Neural cell (in vitro differentiated cells): ENCODE measurements around the gene PSMA7. TPM values are rescaled to one million over a fixed set of nuclear protein-coding genes. Genes with fewer than 3 reads are reported as not detected.
A peak's percentile ranks its signal among the peaks of the same experiment; 100 is the strongest.

Source experiments
- H2AFZ ChIP-seq: fragments of 200-600, 300-800 bp; sonication (generic), shearing (Covaris generic); 2 replicates; pipeline ENCODE4 v1.6.0; 2014; ENCODE audit warnings: low read depth, mild to moderate bottlenecking, antibody characterized with exemption, low read length, moderate library complexity
- H3F3A ChIP-seq: fragments of 200-600 bp; shearing (Covaris generic); 2 replicates; pipeline ENCODE4 v1.6.1; 2016; ENCODE audit warnings: mild to moderate bottlenecking, moderate library complexity, mixed read lengths, antibody characterized with exemption, low read length; ENCODE audit not compliant: insufficient read depth, poor library complexity, severe bottlenecking
- H3K27ac ChIP-seq: fragments of 200-600, 300-800 bp; sonication (generic), shearing (Covaris generic); 2 replicates; pipeline ENCODE4 v1.5.1; 2014; ENCODE audit warnings: mild to moderate bottlenecking, low read length, moderate library complexity
- H3K27me3 ChIP-seq: fragments of 300-800, 200-600 bp; sonication (generic), shearing (Covaris generic); 2 replicates; pipeline ENCODE4 v1.6.0; 2014; ENCODE audit warnings: mild to moderate bottlenecking, low read depth, low read length, moderate library complexity; ENCODE audit not compliant: insufficient read depth
- H3K36me3 ChIP-seq: fragments of 300-800, 200-600 bp; sonication (generic), shearing (Covaris generic); 2 replicates; pipeline ENCODE4 v1.5.1; 2014; ENCODE audit warnings: mild to moderate bottlenecking, antibody characterized with exemption, low read length, moderate library complexity; ENCODE audit not compliant: insufficient read depth
- H3K4me2 ChIP-seq: fragments of 300-800, 200-600 bp; sonication (generic), shearing (Covaris generic); 2 replicates; pipeline ENCODE4 v1.6.0; 2014; ENCODE audit warnings: mild to moderate bottlenecking, low read length
- H3K4me3 ChIP-seq: fragments of 300-800, 200-600 bp; sonication (generic), shearing (Covaris generic); 2 replicates; pipeline ENCODE4 v1.5.1; 2014; ENCODE audit warnings: mild to moderate bottlenecking, low read length, moderate library complexity
- H3K79me2 ChIP-seq: fragments of 200-600 bp; shearing (Covaris generic); replicated peaks from 2 replicates; pipeline ENCODE4 v1.6.0; 2014; ENCODE audit warnings: mild to moderate bottlenecking, low read length, moderate library complexity; ENCODE audit not compliant: insufficient read depth
- H3K9ac ChIP-seq: fragments of 300-800, 200-600 bp; sonication (generic), shearing (Covaris generic); 2 replicates; pipeline ENCODE4 v1.6.1; 2016; ENCODE audit warnings: mild to moderate bottlenecking, low read length, mixed read lengths
- H3K9me2 ChIP-seq: fragments of 200-600 bp; shearing (Covaris generic); 2 replicates; pipeline ENCODE4 v1.6.1; 2016; ENCODE audit warnings: mild to moderate bottlenecking, low read length, mixed read lengths; ENCODE audit not compliant: insufficient read depth
- H3K9me3 ChIP-seq: fragments of 200-600, 300-800 bp; sonication (generic), shearing (Covaris generic); 2 replicates; pipeline ENCODE4 v1.6.1; 2016; ENCODE audit warnings: mild to moderate bottlenecking, mixed run types, low read length, moderate library complexity, mixed read lengths
- H4K20me1 ChIP-seq: fragments of 200-600 bp; shearing (Covaris generic); 2 replicates; pipeline ENCODE4 v1.6.1; 2016; ENCODE audit warnings: mild to moderate bottlenecking, mixed run types; ENCODE audit not compliant: insufficient read depth
- EP300 ChIP-seq: fragments of 450-650 bp; conservative IDR thresholded peaks from 2 replicates; pipeline ENCODE4 v1.6.1; 2014; ENCODE audit warnings: antibody characterized with exemption, mild to moderate bottlenecking, moderate library complexity; ENCODE audit not compliant: poor library complexity, severe bottlenecking
- EZH2 ChIP-seq: fragments of 200-600, 300-800 bp; shearing (Covaris generic), sonication (generic); IDR thresholded peaks from 2 replicates; pipeline ENCODE4 v1.6.1; 2014; ENCODE audit warnings: antibody characterized with exemption, low read length, borderline replicate concordance, mild to moderate bottlenecking; ENCODE audit not compliant: insufficient read depth, poor library complexity, severe bottlenecking
- MXI1 ChIP-seq: fragments of 450-650 bp; conservative IDR thresholded peaks from 2 replicates; pipeline ENCODE4 v1.6.1; 2014; ENCODE audit warnings: antibody characterized with exemption, mild to moderate bottlenecking; ENCODE audit not compliant: poor library complexity, severe bottlenecking
- POLR2AphosphoS5 ChIP-seq: IDR thresholded peaks from 2 replicates; pipeline ENCODE4 v1.6.1; 2012
- RAD21 ChIP-seq: fragments of 450-650 bp; conservative IDR thresholded peaks from 2 replicates; pipeline ENCODE4 v1.6.1; 2014; ENCODE audit warnings: antibody characterized with exemption, mild to moderate bottlenecking, moderate library complexity
- SMC3 ChIP-seq: fragments of 450-650 bp; conservative IDR thresholded peaks from 2 replicates; pipeline ENCODE4 v1.6.1; 2014; ENCODE audit warnings: antibody characterized with exemption, mild to moderate bottlenecking, moderate library complexity; ENCODE audit not compliant: poor library complexity
- polyA plus RNA-seq: library from polyadenylated mRNA; depleted of rRNA; stranded (reverse); fragments of >200 nt; gene quantifications from 2 replicates; pipeline ENCODE4 v1.2.3, GENCODE V29; 2014
- TF ChIP-seq, protein P1 (sequence below): IDR thresholded peaks from 2 replicates; pipeline ENCODE4 v1.6.1; 2012; ENCODE audit warnings: borderline replicate concordance
- TF ChIP-seq, protein P2 (sequence below): fragments of 450-650 bp; IDR thresholded peaks from 2 replicates; pipeline ENCODE4 v1.5.1; 2014; ENCODE audit warnings: antibody characterized with exemption, mild to moderate bottlenecking, moderate library complexity; ENCODE audit not compliant: poor library complexity, severe bottlenecking

The PSMA7 gene
- polyA plus RNA-seq, 1 donor from 2014 or later: 874 TPM

DNA sequence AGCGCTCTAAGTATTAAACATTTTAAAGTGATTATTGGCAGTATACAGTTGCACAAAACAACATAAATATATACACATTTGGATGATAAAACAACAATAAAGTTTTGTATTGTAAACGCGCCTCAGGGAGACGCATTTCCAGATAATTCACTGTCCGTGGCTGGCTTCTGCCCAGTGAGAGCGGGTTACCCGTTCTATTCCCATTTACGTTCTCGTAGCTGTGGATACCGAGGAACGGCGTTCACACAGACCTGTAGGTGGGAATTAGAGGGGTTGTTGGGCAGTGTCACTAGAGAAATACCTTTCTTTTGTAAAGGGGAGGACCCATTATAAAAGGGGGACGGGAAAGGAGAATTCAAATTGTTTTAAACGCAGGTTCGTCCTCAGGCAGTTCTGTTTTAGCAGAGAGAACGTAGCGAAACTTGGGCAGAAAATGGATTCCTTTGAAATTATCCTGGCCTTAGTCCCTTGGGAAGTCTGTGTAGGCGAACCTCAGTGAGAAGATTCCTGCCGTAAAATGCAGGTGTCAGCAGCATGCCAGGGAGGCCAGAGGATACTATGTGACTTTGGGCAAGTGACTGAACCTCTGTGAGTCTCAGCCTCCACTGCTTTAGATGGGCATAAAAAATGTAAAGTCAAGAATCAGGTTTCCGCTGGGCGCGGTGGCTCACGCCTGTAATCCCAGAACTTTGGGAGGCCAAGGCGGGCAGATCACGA is 40.4 kb upstream of the PSMA7 start:
- TF ChIP-seq EP300: no peak
- no peak for TF ChIP-seq SMC3
- Histone ChIP-seq H3K4me2 (peak overlapping the region; percentile 92), H3F3A (peaks cover 5% of the 10 kb centered on the region), H3K4me3 (peak overlapping the region; percentile 93), H3K79me2 (peaks cover 18% of the 10 kb centered on the region), H3K9ac (peak overlapping the region; percentile 88), H4K20me1 (no peaks in the 10 kb centered on the region), H3K36me3 (no peaks in the 10 kb centered on the region), H3K27ac (peak overlapping the region; percentile 73), H3K9me2 (no peaks in the 10 kb centered on the region), H2AFZ (peak overlapping the region; percentile 73), H3K27me3 (no peaks in the 10 kb centered on the region), H3K9me3 (no peaks in the 10 kb centered on the region)

DNA sequence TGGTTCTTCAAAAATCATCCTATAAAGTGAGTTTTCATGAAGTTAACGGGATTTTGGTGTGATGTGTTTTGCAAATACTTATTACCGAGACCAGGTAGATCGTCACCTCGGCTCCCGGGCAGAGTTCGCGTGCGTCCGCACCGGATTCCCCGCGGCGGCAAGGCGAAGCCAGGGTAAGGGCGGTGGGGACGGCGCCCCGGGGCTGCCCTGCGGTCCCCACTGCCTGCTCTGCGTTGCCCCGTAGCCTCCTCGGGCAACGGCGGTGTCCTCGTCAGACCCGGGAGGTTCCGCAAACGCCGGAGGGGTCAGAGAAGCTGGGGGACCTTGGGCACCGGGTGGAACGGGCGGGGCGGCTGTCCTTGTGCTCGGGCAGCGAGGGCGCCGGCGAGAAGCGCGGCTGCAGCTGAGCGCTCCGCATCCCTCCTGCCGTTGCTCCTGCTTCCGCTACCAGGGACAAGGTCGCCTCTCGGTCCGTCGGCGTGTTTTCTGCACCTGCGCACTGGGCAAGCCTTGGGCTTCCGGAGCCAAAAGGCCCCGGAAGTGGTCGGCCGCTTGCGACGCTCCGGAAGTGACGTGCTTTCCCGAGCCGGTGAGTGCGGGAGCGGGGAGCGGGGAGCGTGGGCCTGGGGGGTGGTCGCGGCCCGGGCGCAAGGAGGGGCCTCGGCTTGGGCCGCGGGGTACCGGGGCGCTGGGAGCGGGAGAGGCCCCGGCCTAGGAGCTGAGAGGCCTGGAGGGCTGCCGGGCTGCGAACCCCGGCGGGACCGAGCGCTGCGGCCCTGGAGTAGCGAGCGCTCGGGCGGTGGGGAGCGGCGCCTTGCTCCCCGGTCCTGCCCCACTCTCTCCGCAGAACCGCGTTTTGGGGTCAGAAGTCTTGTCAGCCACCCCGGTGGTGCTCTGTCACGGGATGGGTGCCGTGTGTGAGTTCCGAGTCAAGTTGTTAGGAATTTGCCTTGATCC is 39.6 kb upstream of the PSMA7 start, which contains the start of gene MTG2:
TSS of gene MTG2 (plus strand) at position 560 of the 957 bp plus-strand sequence. CDS start 10,393 bp downstream, outside the sequence.
- peak within 1 kb of the TSS; percentile 92 for H3K4me2 ChIP-seq
- TF ChIP-seq EP300: peak; percentile 59
- TF ChIP-seq, protein P1, sequence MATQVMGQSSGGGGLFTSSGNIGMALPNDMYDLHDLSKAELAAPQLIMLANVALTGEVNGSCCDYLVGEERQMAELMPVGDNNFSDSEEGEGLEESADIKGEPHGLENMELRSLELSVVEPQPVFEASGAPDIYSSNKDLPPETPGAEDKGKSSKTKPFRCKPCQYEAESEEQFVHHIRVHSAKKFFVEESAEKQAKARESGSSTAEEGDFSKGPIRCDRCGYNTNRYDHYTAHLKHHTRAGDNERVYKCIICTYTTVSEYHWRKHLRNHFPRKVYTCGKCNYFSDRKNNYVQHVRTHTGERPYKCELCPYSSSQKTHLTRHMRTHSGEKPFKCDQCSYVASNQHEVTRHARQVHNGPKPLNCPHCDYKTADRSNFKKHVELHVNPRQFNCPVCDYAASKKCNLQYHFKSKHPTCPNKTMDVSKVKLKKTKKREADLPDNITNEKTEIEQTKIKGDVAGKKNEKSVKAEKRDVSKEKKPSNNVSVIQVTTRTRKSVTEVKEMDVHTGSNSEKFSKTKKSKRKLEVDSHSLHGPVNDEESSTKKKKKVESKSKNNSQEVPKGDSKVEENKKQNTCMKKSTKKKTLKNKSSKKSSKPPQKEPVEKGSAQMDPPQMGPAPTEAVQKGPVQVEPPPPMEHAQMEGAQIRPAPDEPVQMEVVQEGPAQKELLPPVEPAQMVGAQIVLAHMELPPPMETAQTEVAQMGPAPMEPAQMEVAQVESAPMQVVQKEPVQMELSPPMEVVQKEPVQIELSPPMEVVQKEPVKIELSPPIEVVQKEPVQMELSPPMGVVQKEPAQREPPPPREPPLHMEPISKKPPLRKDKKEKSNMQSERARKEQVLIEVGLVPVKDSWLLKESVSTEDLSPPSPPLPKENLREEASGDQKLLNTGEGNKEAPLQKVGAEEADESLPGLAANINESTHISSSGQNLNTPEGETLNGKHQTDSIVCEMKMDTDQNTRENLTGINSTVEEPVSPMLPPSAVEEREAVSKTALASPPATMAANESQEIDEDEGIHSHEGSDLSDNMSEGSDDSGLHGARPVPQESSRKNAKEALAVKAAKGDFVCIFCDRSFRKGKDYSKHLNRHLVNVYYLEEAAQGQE: no peak
- TF ChIP-seq, protein P2, sequence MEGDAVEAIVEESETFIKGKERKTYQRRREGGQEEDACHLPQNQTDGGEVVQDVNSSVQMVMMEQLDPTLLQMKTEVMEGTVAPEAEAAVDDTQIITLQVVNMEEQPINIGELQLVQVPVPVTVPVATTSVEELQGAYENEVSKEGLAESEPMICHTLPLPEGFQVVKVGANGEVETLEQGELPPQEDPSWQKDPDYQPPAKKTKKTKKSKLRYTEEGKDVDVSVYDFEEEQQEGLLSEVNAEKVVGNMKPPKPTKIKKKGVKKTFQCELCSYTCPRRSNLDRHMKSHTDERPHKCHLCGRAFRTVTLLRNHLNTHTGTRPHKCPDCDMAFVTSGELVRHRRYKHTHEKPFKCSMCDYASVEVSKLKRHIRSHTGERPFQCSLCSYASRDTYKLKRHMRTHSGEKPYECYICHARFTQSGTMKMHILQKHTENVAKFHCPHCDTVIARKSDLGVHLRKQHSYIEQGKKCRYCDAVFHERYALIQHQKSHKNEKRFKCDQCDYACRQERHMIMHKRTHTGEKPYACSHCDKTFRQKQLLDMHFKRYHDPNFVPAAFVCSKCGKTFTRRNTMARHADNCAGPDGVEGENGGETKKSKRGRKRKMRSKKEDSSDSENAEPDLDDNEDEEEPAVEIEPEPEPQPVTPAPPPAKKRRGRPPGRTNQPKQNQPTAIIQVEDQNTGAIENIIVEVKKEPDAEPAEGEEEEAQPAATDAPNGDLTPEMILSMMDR: peak; percentile 29
- TF ChIP-seq RAD21: peak; percentile 59
- TF ChIP-seq SMC3: peak; percentile 62
- no peak for TF ChIP-seq EZH2
- peak; percentile 94 for TF ChIP-seq MXI1
- peak; percentile 88 for TF ChIP-seq POLR2AphosphoS5
- H2AFZ ChIP-seq: peak within 1 kb of the TSS; percentile 84
- H3K9ac ChIP-seq: peak within 1 kb of the TSS; percentile 88
- peaks cover 17% of the 10 kb centered on the region for H3K79me2 ChIP-seq
- H3K9me2 ChIP-seq: no peaks in the 10 kb centered on the region
- H4K20me1 ChIP-seq: no peaks in the 10 kb centered on the region
- H3F3A ChIP-seq: peaks cover 5% of the 10 kb centered on the region
- H3K27ac ChIP-seq: peak within 1 kb of the TSS; percentile 73
- no peaks in the 10 kb centered on the region for H3K36me3 ChIP-seq
- H3K27me3 ChIP-seq: no peaks in the 10 kb centered on the region
- peak within 1 kb of the TSS; percentile 93 for H3K4me3 ChIP-seq
- no peaks in the 10 kb centered on the region for H3K9me3 ChIP-seq
